ENCODE results near the gene SIGLEC11. TPM values are rescaled to one million over a fixed set of nuclear protein-coding genes. Genes with fewer than 3 reads are reported as not detected.

The SIGLEC11 gene
- total and polyA plus RNA-seq, 2 of the 13 experiments (the other 11 are each of a cell fraction or from before 2014, with no cell fraction given) = not detected

DNA sequence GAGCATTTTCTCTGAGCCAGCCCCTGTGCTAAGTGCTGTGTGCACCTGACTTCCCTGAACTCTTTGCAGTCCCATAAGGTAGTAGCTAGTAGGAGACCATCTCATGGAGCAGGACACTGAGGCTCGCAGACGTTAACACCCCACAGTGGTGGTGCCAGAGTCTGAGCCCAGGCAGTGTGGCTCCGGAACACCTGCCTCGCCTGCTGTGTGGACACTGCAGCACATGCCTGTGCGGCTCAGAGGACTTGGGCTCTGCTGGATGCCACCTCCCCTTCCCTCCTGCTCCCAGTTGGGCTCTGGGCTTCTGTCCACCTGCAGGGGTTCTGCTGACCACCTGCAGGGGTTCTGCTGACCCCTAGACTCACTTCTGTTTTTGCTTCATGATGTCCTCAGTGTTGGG is 27.0 kb upstream of the SIGLEC11 start:
- Histone ChIP-seq H3K4me2 (ENCODE audit: low read depth, low read length) (no peak overlapping the region), H3K27me3 (ENCODE audit: control insufficient read depth in 1 of 2, insufficient read depth in 2 of 2, low read length in 2 of 2) (no peaks in the 10 kb centered on the region), H3K9ac (ENCODE audit: insufficient read depth, low read depth, low read length) (no peak overlapping the region), H3K36me3 (replicated peaks in 1 of 2; ENCODE audit: control insufficient read depth in 1 of 2, insufficient read depth in 2 of 2, low read length in 2 of 2) (peaks cover 3 to 5% of the 10 kb centered on the region in 2 experiments; a peak in 1 of 5 replicates), H2AFZ (ENCODE audit: low read length) (no peak overlapping the region), H3K4me1 (ENCODE audit: insufficient read depth, low read length) (no peaks in the 10 kb centered on the region), H3K79me2 (ENCODE audit: insufficient read depth, low read length) (no peaks in the 10 kb centered on the region), H3K4me3 (replicated peaks in 1 of 3; ENCODE audit: insufficient read depth in 1 of 3, low read depth in 2 of 3, low read length in 3 of 3) (no peak overlapping the region), H3K27ac (ENCODE audit: extremely low read length, insufficient read depth, low read length) (no peak overlapping the region), H4K20me1 (ENCODE audit: insufficient read depth, low read length) (peaks cover 20% of the 10 kb centered on the region; the same call in 1 of the 2 replicates), H3K9me3 (ENCODE audit: low read length) (no peaks in the 10 kb centered on the region)
- WGBS (ENCODE audit: low lambda C conversion rate) = 100% methylated on average over 2 of the region's 5 CpGs
- no peak for ATAC-seq
- no TSS peak for BruUV-seq (replicated peaks)
- FAIRE-seq = no peak
- no peak for DNase-seq (ENCODE audit: low spot score)
- POLR2A ChIA-PET = no interaction called here
- CTCF ChIA-PET (ENCODE audit: low intra/inter-chr PET ratio, low total read pairs) = no interaction called here
- in situ Hi-C loops (cut with HindIII; ENCODE audit: extremely low pct_ligation_motif_present, low pct_unique_long_range_greater_than_20kb) (no loop called here), intact Hi-C loops (cut with micrococcal nuclease; ENCODE audit: unreplicated experiment) (no loop called here)
- TF ChIP-seq THYN1 (CRISPR knock-in tag; IDR thresholded peaks at IDR 0.05; ENCODE audit: borderline replicate concordance, low read depth) = no peak
- TF ChIP-seq CBX2 (IDR thresholded peaks at IDR 0.05; ENCODE audit: low read depth, low read length) = no peak
- no peak for TF ChIP-seq CBX2 (CRISPR knock-in tag; IDR thresholded peaks at IDR 0.05; ENCODE audit: low read depth)
- TF ChIP-seq TEAD2 (CRISPR knock-in tag; IDR thresholded peaks at IDR 0.05) = no peak
- TF ChIP-seq, protein P1, sequence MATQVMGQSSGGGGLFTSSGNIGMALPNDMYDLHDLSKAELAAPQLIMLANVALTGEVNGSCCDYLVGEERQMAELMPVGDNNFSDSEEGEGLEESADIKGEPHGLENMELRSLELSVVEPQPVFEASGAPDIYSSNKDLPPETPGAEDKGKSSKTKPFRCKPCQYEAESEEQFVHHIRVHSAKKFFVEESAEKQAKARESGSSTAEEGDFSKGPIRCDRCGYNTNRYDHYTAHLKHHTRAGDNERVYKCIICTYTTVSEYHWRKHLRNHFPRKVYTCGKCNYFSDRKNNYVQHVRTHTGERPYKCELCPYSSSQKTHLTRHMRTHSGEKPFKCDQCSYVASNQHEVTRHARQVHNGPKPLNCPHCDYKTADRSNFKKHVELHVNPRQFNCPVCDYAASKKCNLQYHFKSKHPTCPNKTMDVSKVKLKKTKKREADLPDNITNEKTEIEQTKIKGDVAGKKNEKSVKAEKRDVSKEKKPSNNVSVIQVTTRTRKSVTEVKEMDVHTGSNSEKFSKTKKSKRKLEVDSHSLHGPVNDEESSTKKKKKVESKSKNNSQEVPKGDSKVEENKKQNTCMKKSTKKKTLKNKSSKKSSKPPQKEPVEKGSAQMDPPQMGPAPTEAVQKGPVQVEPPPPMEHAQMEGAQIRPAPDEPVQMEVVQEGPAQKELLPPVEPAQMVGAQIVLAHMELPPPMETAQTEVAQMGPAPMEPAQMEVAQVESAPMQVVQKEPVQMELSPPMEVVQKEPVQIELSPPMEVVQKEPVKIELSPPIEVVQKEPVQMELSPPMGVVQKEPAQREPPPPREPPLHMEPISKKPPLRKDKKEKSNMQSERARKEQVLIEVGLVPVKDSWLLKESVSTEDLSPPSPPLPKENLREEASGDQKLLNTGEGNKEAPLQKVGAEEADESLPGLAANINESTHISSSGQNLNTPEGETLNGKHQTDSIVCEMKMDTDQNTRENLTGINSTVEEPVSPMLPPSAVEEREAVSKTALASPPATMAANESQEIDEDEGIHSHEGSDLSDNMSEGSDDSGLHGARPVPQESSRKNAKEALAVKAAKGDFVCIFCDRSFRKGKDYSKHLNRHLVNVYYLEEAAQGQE (IDR thresholded peaks at IDR 0.05; ENCODE audit: borderline replicate concordance in 1 of 2, low read depth in 1 of 2, low read length in 2 of 2) = no peak
- no peak for TF ChIP-seq RFX3 (CRISPR knock-in tag; IDR thresholded peaks at IDR 0.05)
- TF ChIP-seq, protein P2, sequence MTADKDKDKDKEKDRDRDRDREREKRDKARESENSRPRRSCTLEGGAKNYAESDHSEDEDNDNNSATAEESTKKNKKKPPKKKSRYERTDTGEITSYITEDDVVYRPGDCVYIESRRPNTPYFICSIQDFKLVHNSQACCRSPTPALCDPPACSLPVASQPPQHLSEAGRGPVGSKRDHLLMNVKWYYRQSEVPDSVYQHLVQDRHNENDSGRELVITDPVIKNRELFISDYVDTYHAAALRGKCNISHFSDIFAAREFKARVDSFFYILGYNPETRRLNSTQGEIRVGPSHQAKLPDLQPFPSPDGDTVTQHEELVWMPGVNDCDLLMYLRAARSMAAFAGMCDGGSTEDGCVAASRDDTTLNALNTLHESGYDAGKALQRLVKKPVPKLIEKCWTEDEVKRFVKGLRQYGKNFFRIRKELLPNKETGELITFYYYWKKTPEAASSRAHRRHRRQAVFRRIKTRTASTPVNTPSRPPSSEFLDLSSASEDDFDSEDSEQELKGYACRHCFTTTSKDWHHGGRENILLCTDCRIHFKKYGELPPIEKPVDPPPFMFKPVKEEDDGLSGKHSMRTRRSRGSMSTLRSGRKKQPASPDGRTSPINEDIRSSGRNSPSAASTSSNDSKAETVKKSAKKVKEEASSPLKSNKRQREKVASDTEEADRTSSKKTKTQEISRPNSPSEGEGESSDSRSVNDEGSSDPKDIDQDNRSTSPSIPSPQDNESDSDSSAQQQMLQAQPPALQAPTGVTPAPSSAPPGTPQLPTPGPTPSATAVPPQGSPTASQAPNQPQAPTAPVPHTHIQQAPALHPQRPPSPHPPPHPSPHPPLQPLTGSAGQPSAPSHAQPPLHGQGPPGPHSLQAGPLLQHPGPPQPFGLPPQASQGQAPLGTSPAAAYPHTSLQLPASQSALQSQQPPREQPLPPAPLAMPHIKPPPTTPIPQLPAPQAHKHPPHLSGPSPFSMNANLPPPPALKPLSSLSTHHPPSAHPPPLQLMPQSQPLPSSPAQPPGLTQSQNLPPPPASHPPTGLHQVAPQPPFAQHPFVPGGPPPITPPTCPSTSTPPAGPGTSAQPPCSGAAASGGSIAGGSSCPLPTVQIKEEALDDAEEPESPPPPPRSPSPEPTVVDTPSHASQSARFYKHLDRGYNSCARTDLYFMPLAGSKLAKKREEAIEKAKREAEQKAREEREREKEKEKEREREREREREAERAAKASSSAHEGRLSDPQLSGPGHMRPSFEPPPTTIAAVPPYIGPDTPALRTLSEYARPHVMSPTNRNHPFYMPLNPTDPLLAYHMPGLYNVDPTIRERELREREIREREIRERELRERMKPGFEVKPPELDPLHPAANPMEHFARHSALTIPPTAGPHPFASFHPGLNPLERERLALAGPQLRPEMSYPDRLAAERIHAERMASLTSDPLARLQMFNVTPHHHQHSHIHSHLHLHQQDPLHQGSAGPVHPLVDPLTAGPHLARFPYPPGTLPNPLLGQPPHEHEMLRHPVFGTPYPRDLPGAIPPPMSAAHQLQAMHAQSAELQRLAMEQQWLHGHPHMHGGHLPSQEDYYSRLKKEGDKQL (CRISPR knock-in tag; IDR thresholded peaks at IDR 0.05; ENCODE audit: low read depth) = no peak
- no peak for TF ChIP-seq ZNF30 (CRISPR knock-in tag; IDR thresholded peaks at IDR 0.05)
- TF ChIP-seq, protein P3, sequence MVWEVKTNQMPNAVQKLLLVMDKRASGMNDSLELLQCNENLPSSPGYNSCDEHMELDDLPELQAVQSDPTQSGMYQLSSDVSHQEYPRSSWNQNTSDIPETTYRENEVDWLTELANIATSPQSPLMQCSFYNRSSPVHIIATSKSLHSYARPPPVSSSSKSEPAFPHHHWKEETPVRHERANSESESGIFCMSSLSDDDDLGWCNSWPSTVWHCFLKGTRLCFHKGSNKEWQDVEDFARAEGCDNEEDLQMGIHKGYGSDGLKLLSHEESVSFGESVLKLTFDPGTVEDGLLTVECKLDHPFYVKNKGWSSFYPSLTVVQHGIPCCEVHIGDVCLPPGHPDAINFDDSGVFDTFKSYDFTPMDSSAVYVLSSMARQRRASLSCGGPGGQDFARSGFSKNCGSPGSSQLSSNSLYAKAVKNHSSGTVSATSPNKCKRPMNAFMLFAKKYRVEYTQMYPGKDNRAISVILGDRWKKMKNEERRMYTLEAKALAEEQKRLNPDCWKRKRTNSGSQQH (CRISPR knock-in tag; IDR thresholded peaks at IDR 0.05; ENCODE audit: low read depth) = no peak
- no peak for TF ChIP-seq KAT8 (CRISPR knock-in tag; IDR thresholded peaks at IDR 0.05)
- no peak for TF ChIP-seq KDM1A (CRISPR knock-in tag; IDR thresholded peaks at IDR 0.05)
- TF ChIP-seq KDM6A (CRISPR knock-in tag; IDR thresholded peaks at IDR 0.05; ENCODE audit: low read depth) = no peak
- TF ChIP-seq RCOR2 (CRISPR knock-in tag; IDR thresholded peaks at IDR 0.05) = no peak
- TF ChIP-seq ATRX (CRISPR knock-in tag; IDR thresholded peaks at IDR 0.05; ENCODE audit: borderline replicate concordance) = no peak
- no peak for TF ChIP-seq ZNF652 (CRISPR knock-in tag; IDR thresholded peaks at IDR 0.05; ENCODE audit: borderline replicate concordance, low read depth)
- no peak for TF ChIP-seq FIP1L1 (IDR thresholded peaks at IDR 0.05; ENCODE audit: borderline replicate concordance, insufficient read depth, low read depth, low read length)
- no peak for TF ChIP-seq ZNF619 (CRISPR knock-in tag; IDR thresholded peaks at IDR 0.05)
